ENCODE results near the gene TSTD2.

DNA sequence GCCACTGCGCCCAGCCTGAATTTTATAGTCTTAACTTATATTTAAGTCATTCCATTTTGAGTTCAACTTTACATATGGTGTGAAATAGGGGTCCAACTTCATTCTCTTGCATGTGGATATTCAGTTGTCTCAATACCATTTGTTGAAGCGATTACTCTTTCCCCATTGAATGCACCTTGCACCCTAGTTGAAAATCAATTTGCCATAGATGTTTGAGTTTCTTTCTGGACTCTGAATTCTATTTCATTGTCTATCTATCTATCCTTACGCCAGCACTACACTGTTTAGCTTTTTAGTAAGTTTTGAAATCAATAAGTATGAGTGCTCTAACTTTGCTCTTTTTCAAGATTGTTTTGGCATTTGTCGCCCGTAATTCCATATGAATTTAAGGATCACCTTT, 81.9 kb downstream of the TSTD2 start:
- TF ChIP-seq, protein P1, sequence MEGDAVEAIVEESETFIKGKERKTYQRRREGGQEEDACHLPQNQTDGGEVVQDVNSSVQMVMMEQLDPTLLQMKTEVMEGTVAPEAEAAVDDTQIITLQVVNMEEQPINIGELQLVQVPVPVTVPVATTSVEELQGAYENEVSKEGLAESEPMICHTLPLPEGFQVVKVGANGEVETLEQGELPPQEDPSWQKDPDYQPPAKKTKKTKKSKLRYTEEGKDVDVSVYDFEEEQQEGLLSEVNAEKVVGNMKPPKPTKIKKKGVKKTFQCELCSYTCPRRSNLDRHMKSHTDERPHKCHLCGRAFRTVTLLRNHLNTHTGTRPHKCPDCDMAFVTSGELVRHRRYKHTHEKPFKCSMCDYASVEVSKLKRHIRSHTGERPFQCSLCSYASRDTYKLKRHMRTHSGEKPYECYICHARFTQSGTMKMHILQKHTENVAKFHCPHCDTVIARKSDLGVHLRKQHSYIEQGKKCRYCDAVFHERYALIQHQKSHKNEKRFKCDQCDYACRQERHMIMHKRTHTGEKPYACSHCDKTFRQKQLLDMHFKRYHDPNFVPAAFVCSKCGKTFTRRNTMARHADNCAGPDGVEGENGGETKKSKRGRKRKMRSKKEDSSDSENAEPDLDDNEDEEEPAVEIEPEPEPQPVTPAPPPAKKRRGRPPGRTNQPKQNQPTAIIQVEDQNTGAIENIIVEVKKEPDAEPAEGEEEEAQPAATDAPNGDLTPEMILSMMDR (IDR thresholded peaks at IDR 0.05) = no peak
- no peak for TF ChIP-seq POLR2A (IDR thresholded peaks at IDR 0.05)
- no peak for TF ChIP-seq POLR2AphosphoS5 (IDR thresholded peaks at IDR 0.05)
- TF ChIP-seq EP300 (IDR thresholded peaks at IDR 0.05) = no peak
